Colonic mucosa (tissue), 4 donors: Measurements from ENCODE around the gene EPHX1. TPM values are rescaled to one million over a fixed set of nuclear protein-coding genes. Genes with fewer than 3 reads are reported as not detected.

Experiments used
- DNase-seq: peaks from one replicate; pipeline ENCODE4 v3.0.0-alpha.2; 2020
- H3K27ac ChIP-seq: fragments of 200-600 bp; one replicate; pipeline ENCODE4 v1.8.0; 2021
- H3K27me3 ChIP-seq: fragments of 200-600 bp; one replicate; pipeline ENCODE4 v1.8.0; 2021
- H3K36me3 ChIP-seq: fragments of 200-600 bp; one replicate; pipeline ENCODE4 v1.8.0; 2021
- H3K4me1 ChIP-seq: fragments of 200-600 bp; one replicate; pipeline ENCODE4 v1.8.0; 2021; ENCODE audit warnings: mild to moderate bottlenecking
- H3K4me3 ChIP-seq: fragments of 200-600 bp; one replicate; pipeline ENCODE4 v1.8.0; 2021
- H3K9ac ChIP-seq, 2 donors: one replicate each; pipeline ENCODE4 v1.7.0; 2013; ENCODE audit warnings: control low read depth in 2 of 2, low read depth in 2 of 2, low read length in 2 of 2
- H3K9me3 ChIP-seq: fragments of 200-600 bp; one replicate; pipeline ENCODE4 v1.8.0; 2021
- intact Hi-C: fragments of 100-400 bp; cut with DNase I; formaldehyde crosslinking; loops from one replicate; pipeline ENCODE4 v1.14.1; 2022
- total RNA-seq, 2 donors: library from RNA; stranded (reverse); fragmentation: NEBNext Ultra II Directional in 1 of 2; extraction: Animal tissue kit (Norgen Biotek cat#: 25700) in 1 of 2; gene quantifications; one replicate each; pipeline ENCODE4 v1.2.1, GENCODE V29; 2021
- TF ChIP-seq, protein P1 (sequence below): fragments of 200-600 bp; IDR thresholded peaks from one replicate; pipeline ENCODE4 v1.8.0; 2022; ENCODE audit warnings: antibody characterized with exemption, mild to moderate bottlenecking
- donor health status: healthy.
- donor health status: DM: no; HTN: no; CAD: no.
- donor health status: DM: no; HTN: no; CAD: no.

The EPHX1 gene
- total RNA-seq, 2 donors from 2014 or later = 58.0 to 61.9 TPM

- intact Hi-C loops = no loop called here
- TF ChIP-seq, protein P1, sequence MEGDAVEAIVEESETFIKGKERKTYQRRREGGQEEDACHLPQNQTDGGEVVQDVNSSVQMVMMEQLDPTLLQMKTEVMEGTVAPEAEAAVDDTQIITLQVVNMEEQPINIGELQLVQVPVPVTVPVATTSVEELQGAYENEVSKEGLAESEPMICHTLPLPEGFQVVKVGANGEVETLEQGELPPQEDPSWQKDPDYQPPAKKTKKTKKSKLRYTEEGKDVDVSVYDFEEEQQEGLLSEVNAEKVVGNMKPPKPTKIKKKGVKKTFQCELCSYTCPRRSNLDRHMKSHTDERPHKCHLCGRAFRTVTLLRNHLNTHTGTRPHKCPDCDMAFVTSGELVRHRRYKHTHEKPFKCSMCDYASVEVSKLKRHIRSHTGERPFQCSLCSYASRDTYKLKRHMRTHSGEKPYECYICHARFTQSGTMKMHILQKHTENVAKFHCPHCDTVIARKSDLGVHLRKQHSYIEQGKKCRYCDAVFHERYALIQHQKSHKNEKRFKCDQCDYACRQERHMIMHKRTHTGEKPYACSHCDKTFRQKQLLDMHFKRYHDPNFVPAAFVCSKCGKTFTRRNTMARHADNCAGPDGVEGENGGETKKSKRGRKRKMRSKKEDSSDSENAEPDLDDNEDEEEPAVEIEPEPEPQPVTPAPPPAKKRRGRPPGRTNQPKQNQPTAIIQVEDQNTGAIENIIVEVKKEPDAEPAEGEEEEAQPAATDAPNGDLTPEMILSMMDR = no peak
- peak; percentile 79 for DNase-seq
Measured at GRCh38 chr1:225881081-225881958, 71.4 kb downstream of the EPHX1 start.

GRCh38 chr1:225881959-225882693 lies 72.2 kb downstream of the EPHX1 start, which contains the start of gene TMEM63A:
TMEM63A (minus strand) TSS chr1:225882380; CDS start chr1:225877580, 4,800 bp downstream.
- TF ChIP-seq, protein P1 = no peak
- H3K36me3 ChIP-seq = no peaks in the 10 kb centered on the region
- H3K9me3 ChIP-seq = no peaks in the 10 kb centered on the region
- no peaks in the 10 kb centered on the region for H3K27me3 ChIP-seq
- DNase-seq = peak; percentile 95
- intact Hi-C loops = no loop called here
- peak within 1 kb of the TSS; percentile 95 for H3K27ac ChIP-seq
- H3K9ac ChIP-seq = peak within 1 kb of the TSS; percentile 99 to 100
- peaks cover 22% of the 10 kb centered on the region for H3K4me1 ChIP-seq
- H3K4me3 ChIP-seq = peak within 1 kb of the TSS; percentile 73

More at GRCh38 chr1:225881081-225881958, 71.4 kb downstream of the EPHX1 start:
- peak overlapping the region; percentile 73 for H3K4me3 ChIP-seq
- H3K9ac ChIP-seq = peak overlapping the region; percentile 99 to 100
- H3K36me3 ChIP-seq = no peaks in the 10 kb centered on the region
- peak overlapping the region; percentile 95 for H3K27ac ChIP-seq
- H3K9me3 ChIP-seq = no peaks in the 10 kb centered on the region
- H3K4me1 ChIP-seq = peaks cover 22% of the 10 kb centered on the region
- H3K27me3 ChIP-seq = no peaks in the 10 kb centered on the region

DNA sequence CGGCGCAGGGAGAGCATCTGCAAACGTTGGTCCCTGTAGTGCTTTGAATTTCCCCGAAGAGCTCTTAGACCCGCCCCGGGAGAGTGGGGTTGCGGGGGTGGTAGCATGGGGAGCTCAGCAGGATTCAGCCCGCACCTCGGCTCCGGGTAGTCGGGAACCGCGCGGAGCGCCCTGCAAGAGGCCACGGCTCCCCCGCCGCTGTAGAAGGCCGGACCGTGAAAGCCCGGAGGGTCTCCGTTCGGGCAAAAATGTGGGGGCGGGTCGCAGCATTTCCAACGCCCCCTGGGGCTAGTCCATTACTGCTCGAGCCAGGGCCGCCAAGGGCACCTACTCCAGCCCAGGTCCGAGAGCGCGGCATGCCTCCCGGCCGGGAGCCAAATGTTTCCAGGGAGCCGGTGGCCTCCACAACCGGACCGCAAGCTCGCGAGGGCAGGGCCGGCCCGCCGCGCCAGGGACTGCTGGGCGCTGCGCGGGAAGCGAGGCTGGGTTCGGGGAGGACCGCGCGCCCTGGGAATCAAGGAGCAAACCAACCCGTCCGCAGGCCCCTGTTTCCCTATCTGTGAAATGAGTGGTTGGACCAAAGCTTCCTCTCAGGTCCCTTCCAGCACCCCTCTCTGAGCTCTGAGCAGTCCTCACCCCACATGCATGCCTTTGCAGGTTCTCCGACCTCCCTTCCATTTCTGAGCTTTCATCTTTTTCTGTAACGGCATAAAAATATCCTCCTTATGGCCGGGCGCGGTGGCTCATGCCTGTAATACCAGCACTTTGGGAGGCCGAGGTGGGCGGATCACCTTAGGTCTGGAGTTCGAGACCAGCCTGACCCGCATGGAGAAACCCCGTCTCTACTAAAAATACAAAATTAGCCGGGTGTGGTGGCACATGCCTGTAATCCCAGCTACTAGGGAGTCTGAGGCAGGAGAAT lies 73.0 kb downstream of the EPHX1 start:
- Histone ChIP-seq H3K4me1 (peaks cover 13% of the 10 kb centered on the region), H3K9ac (peak overlapping the region; percentile 99 to 100), H3K36me3 (no peaks in the 10 kb centered on the region), H3K27me3 (no peaks in the 10 kb centered on the region), H3K4me3 (peak overlapping the region; percentile 73), H3K27ac (peak overlapping the region; percentile 95), H3K9me3 (no peaks in the 10 kb centered on the region)
- TF ChIP-seq, protein P1 = no peak
- peak; percentile 64 for DNase-seq
- intact Hi-C loops = no loop called here

DNA sequence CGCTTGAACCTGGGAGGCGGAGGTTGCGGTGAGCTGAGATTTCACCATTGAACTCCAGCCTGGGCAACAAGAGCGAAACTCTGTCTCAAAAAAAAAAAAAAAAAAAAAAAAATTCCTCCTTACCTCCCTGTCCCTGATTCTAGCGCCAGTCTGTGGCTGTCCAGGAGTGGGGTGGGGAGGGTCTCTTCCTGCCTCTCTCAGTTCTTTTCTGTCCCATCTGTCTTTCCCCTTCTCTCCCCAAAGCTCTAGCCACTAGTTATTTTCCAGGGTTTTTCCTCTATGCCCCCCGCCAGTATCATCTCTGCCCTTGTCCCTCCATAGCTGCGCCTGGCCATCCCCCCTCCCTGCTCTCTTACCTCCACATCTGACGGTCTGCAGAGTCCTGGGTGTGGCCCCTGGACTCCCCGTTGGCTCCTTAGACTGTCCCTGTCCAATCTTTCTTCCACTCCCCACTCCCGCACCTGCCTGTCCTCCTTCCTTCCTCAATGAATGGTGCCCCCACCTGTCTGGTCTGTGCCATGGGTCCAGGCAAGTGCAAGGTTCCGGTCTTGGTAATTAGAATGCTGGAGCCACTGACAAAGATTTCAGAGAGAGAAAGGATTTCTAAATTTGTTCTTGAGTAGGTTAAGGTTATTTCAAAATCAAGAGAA lies 73.8 kb downstream of the EPHX1 start:
- Histone ChIP-seq H3K9ac (peak overlapping the region; percentile 55 to 99), H3K27ac (peak overlapping the region; percentile 95), H3K27me3 (no peaks in the 10 kb centered on the region), H3K4me3 (peak overlapping the region; percentile 73), H3K9me3 (no peaks in the 10 kb centered on the region), H3K36me3 (no peaks in the 10 kb centered on the region), H3K4me1 (peaks cover 10% of the 10 kb centered on the region)
- TF ChIP-seq, protein P1 = no peak
- peak; percentile 81 for DNase-seq
- intact Hi-C loops = no loop called here
